Iris pigment epithelial cell (primary cell): ENCODE measurements around the gene SLC17A8.
"Not testable (repeated sequence)": the region's sequence is repeated elsewhere in the genome, so short reads cannot be mapped to it uniquely, and the experiment has no call there.

Source experiments
- DNase-seq: peaks from one replicate; pipeline ENCODE4 v3.0.0-alpha.2; 2011; ENCODE audit warnings: low read depth

Gene SLC17A8

DNA sequence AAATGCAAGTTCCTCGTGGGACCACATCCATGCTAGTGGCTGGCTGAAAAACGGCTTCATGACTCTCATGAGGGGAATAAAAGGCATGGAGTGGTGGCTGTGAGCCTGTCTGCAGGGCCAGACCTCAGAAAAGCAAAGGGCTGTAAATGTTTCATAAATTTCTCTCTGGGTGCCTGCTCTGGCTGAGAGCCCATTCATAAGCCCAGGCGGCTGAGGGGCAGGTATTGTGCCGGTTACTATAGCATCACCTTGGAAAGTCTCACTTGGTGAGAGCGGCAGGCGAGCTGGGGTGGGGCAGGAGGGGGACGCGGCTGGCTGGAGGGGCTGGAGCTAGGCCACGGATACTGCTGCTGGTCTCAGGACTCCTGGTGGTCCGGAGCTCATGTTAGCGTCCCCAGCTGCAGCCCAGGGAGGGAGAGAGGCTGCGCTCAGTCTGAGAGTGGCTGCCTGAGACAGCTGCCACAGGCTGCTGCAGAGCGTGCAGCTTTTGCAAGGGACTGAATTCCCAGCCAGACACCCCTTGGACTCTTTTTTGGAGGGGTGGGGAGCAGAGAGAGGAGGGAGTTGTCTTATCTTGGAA lies at the start of gene SLC17A8:
Gene SLC17A8, plus strand, starts transcription at position 431 of the 580 bp plus-strand sequence. CDS start 318 bp downstream, outside the sequence.
- DNase-seq, result no peak

DNA sequence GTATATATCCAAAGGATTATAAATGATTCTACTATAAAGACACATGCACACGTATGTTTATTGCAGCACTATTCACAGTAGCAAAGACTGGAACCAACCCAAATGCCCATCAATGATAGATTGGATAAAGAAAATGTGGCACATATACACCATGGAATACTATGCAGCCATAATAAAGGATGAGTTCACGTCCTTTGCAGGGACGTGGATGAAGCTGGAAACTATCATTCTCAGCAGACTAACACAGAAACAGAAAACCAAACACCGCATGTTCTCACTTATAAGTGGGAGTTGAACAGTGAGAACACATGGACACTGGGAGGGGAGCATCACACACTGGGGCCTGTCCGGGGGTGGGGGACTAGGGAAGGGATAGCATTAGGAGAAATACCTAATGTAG lies 48.7 kb upstream of the SLC17A8 start:
- DNase-seq, result not testable (repeated sequence)

DNA sequence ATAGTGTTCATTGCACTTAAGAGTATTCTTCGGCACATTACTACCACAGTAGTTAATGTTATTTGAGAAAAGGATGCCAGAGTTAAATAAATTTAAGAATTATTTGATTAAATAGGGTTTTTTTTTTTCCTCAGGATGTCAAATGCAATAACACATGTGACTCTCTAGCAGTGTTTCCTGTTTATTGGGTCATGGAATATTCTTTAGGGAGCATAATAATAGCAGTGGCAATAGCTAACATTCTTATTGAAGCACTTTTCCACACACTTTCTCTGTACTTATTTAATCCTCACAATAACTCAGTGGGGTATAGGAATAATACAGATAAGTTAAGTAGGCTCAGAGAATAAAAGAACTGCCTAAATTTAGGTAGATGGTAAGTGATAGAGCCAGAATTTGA lies 45.6 kb upstream of the SLC17A8 start:
- DNase-seq, result no peak

DNA sequence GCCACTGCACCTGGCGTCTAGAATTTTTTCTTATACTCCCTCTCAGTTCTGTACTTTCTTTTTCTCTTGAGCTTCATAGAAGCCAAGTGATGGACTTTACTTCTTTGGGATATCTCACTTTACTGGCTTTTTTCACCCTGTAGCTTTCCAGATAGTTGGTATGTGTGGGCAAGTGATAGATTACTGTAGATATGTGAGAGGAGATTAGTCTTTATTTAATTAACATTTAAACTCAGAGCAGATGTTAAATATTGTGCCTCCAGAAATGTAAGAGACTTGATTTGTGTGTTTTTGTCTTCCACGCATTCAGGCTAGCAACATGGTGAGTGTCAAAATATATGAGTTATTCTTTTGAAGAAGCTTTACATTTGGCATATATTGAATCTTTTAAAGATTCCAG lies 39.5 kb upstream of the SLC17A8 start:
- no peak for DNase-seq

DNA sequence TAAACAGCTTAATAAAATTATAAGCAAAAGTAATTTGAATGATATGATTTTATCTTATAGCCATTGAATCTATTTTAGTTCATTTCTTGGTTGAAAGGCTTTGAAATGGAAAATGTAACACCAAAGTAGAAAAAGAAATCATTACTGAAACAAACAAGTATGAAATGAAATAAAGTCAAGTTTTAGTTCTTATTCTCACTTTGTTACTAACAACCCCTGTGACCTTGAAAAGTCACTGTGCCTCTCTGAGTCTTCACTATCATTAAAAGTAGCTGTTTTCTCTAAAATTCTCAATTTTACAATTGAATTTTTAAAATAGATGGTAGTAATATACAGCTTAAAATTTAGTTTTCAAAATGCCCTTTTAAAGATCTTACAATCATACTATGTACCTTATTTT lies 32.4 kb upstream of the SLC17A8 start:
- DNase-seq, result no peak

DNA sequence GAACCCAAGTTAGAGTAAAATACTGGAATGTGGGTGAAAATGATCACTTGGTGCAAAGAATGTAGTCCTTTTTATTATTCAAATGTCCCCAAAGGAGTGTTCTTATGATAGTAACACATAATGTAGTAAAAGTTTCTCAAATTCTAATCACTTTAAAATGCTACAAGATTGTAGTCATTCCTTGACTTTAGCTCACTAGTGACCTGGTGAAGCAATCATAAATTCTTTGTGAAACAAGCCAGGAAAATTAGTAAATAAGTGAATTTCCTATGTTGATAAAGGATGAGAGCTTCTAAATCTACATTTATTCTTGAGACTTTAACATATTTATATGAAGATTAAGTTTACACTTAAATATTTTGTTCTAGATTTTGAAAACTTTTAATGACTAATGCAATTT lies 30.7 kb upstream of the SLC17A8 start:
- DNase-seq, result peak; percentile 22

DNA sequence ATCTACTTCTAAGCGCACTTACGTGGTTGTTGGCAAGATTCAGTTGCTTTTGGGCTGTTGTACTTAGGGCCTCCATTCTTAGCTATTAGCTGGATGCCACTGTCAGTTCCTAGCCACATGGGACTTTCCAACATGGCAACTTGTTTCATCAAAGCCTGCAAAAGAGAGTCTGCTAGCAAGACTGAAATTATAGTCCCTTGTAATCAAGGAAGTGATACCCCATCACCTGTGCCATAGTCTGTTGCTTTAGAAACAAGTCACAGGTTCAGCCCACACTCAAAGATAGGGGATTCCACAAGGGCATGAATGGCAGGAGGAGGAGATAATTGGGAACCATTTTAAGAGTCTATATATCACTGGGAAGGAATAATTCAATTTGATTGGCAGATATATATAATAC lies 27.1 kb upstream of the SLC17A8 start:
- no peak for DNase-seq

DNA sequence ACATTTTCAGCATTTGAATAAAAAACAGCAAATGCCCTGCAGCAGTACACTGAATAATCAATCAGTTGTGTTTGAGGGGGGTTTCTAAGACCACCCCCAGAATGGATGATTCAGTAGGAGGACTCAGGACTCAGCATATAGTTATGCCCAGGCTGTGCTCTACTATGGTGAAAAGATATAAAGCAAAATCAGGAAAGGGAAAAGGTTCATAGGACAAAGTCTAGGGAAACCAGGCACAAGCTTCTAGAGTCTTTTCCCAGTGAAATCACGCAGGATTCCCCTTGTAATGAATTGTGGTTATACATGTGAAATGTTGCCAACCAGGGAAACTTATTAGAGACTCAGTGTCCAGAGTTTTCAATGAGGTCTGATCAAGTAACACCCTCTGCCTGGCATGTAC lies 25.0 kb upstream of the SLC17A8 start:
- no peak for DNase-seq

DNA sequence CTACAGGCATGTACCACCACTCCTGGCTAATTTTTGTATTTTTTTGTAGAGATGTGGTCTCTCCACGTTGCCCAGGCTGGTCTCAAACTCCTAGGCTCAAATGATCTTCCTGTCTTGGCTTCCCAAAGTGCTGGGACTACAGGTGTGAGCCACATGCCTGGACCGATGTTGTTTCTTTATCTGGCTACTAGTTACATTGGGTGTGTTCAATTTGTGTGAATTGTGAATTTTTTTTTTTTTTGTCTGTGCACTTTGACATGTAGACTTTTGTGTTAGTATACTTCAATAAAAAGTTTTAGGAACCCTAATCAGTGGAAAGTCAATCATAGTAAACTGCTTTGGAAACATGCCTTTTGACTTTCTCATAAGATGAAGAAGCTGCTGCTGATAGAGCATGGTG lies 24.0 kb upstream of the SLC17A8 start:
- DNase-seq, result no peak

DNA sequence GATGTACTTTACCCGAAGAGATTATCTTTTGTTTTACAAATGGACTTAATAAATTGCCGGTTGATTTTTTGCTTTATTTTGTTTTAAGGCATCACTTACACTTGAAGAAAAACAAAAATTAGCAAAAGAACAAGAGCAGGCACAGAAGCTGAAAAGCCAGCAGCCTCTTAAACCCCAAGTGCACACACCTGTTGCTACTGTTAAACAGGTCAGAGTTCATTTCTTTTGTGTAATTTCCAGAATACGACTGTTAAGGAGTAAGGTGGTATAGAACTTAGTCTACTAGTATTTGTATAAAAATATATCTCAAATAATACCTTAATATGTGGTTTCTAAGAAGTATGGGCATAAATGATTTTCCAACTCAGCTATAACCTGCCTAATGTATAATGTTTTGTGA lies 19.6 kb upstream of the SLC17A8 start:
- no peak for DNase-seq

DNA sequence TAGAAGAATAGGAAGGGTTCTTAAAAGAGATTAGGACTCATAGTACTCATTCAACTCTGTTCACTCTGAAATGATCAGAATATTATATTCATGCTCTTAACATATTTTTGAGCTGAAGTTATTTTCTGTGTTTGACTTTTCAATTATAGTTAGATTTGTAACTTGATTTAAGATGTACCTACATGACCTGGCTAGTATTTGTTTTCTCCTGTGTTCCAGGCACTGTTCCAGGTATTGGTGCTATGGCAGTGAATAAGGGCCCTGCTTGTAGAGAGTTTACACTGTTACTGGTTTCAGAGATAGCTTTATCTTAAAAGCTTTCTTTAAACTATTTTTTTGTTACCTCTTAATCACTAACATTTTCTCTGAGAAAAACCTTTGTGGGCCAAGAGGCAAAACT lies 19.1 kb upstream of the SLC17A8 start:
- no peak for DNase-seq

DNA sequence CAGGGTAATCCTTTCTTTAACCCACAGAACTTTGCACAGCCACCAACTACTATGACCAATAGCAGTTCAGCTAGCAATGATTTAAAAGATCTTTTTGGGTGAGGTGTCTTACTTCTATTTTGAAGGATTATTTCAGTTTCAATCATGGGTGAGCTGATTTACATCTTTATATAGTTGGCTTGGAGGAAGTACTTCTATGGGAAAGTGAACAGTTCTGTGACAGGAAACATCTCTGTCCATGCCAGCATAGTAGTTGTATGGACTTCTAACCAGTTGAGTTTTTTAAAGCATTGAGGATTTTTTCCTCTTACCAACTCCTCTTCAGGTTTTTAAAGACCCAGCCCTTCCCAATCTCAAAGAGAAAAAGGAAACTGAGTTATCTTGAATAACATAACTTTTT lies 17.8 kb upstream of the SLC17A8 start:
- no peak for DNase-seq

DNA sequence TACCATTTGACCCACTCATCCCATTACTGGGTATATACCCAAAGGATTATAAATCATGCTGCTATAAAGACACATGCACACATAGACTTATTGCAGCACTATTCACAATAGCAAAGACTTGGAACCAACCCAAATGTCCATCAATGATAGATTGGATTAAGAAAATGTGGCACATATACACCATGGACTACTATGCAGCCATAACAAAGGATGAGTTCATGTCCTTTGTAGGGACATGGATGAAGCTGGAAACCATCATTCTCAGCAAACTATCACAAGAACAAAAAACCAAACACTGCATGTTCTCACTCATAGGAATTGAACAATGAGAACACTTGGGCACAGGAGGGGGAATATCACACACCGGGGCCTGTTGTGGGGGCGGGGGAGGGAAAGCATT lies 14.0 kb upstream of the SLC17A8 start:
- DNase-seq, result not testable (repeated sequence)

DNA sequence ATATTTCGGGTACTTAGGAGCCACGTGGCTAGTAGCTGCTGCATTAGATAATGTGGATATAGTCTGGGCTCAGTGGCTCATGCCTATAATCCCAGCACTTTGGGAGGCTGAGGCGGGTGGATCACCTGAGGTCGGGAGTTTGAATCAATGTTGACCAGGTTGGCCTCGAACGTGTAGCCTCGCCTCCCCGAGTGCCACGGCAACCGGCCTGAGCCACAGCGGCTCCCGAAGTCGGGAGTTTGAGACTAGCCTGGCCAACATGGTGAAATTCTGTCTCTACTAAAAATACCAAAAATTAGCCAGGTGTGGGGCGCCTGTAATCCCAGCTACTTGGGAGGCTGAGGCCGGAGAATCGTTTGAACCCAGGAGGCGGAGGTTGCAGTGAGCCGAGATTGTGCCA lies 12.5 kb upstream of the SLC17A8 start:
- DNase-seq, result not testable (repeated sequence)

DNA sequence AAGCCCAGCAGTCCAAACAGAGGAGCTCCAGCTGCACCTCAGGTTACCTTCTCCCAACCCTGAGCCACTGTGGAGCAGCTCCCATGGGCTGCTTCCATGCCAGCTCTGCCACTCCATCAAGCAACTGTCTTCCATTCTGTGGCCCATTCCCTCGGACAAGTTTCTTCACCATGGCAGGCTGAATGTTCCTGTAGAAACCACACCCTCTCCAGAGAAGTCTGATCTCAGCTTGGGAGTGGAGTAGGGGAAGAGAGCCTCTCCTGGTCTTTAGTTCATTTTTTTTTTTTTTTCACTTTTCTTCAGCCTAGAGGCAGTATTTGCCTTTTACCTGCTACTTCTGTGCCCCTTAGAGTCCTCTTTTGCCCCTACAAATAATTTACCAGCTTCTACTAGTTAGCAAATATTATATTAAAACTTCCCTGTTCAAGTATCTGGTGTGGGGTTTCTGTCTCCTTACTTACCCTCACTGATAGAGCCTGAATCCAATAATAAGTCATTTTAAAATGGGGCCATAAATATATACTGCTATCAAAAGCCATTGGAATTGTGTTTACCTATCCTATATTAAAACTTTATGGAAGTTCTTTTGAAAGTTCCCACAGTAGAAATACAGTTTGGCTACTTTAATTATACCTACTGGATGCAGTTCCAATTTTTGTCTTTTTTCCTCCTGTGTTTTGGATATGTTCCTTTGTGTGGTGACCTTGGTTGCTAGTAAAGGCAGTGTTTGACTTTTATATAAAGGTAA lies 11.7 kb upstream of the SLC17A8 start:
- DNase-seq, result no peak

DNA sequence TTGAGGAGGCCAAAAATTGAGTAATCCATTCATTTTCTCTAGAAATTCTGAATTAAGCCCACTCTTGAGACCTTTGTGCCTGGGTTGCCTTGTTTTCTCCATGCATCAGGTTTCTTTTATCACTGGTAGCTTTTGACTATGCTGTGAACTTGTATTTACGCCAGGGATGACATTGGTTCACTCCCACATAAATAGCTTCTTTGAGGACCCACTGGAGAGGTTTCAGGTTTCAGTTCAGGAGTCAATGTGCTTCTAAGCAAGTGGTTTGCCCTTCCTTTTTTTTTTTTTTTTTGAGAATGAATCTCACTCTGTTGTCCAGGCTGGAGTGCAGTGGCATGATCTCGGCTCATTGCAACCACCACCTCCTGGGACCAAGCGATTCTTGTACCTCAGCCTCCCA lies 10.2 kb upstream of the SLC17A8 start:
- DNase-seq, result peak; percentile 57

DNA sequence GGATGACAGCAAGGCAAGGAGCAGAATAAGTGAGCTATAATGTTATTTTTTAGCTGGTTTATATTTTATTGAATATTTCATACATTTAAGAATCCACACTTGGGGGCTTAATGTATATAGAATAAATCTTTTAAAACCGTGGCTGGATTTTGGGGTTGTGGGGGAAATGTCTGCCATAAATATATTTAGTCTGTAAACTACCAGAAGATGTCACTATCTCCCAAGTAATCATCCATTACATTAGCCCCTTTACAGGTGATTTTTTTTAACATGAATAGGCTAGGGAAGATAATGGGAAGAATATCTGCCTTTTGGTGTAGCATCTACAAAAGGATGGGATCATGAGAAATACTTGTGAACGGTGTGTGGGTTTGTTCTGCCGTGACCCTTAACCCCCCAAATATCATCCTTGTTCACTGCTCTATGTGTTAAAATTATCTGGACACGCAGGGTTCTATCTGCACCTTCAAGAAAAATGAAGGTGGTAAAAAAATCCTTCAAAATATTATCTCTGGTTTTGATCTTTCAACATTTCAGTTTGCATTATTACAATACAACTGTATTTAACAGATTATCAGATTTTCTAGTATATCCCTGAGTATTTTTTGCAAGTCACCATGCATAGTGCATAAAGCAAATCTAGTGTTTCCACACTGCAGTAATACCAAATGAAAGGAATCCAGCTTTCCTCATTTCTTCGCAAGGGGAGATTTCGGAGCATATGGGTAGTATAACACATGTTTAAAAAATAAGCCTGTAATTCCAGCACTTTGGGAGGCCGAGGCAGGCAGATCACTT lies 8.0 kb upstream of the SLC17A8 start:
- peak; percentile 42 for DNase-seq

DNA sequence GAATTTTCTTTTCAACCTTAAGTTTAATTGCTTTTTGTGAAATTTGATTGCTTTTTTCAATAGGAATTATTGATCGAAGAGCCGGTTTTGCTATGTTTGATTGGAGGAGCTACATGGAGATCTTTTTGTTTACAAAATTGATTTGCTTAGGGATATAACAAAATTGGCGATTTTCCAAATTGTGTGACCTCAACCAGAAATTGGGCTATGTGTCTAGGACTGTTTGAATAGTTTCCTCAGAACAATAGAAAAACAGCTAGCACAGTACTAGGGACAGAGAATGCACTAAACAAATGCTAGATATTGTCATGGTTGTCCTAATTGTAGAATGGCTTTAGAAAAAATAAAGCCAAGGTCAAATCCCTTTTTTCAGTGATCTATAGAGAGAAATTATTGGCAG lies 2.4 kb downstream of the SLC17A8 start:
- DNase-seq, result no peak

DNA sequence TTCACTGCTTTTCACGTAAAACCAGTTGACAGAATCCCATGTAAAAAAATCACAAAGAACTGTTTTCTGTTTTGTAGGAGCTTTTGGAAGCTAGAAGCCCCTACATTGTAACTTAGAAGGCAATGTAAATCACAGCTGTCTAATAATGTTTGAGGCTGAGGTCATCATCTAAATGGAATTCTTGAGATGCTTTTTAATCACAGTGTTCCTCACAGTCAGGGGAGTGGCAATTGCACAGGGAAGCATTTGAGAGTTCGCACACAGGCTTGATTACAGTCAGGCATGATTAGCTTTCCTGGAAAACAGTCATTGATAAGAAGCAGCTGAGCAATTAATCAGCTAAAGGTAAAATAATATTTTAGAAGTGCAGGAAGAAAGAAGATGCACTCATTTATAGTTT lies 2.9 kb downstream of the SLC17A8 start:
- DNase-seq, result peak; percentile 50

DNA sequence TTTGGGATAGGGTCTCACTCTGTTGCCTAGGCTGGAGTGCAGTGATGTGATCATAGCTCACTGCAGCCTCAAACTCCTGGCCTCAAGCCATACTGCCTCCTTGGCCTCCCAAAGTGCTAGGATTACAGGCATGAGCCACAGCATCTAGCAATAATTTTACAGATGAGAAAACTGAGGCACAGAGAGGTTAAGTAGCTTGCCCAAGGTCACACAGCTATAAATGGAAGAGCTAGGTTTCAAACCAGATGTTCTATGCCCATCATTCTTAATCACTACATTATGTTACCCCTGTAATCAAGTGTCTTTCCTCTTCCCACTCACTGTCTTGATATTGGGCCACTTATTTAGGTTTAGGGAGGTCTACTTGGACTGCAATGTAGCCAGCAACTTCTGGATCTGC lies 3.6 kb downstream of the SLC17A8 start:
- no peak for DNase-seq

DNA sequence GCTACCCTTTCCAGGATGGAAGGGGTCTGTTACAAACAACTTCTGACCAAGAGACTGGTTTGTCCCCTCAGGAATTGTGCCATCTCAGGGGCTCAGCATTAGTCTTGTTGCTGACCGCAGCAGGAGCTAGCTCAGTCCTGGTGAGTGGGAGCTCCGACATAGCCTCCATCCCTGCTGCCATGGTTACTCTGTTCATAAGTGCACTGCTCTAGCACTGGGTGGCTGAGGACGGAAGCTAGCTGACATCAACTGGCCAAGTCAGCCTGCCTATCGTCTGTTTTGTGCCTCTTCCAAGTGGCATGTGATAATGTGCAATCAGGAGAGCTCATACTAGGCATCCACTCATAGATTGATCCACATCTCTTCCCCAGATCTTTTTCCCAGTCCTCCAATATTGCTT lies 7.5 kb downstream of the SLC17A8 start:
- no peak for DNase-seq

DNA sequence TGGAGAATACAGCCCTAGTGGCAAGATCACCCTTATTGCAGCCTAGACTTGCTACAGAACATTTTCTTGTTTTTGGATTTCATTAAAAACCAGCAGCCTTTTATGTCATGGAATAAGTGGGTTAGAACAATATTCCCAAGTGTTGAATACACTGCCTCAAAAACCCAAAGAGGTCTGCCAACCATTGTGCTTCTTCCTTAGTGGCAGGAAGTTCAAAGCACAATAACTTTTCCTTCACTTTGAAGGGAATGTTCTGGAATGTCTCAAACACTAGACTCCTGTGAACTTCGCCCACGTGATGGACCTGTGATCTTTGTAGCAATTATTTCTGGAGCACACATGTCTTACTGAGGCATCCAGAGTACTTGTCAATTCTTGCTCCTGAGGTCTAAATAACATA lies 8.5 kb downstream of the SLC17A8 start:
- DNase-seq, result no peak

DNA sequence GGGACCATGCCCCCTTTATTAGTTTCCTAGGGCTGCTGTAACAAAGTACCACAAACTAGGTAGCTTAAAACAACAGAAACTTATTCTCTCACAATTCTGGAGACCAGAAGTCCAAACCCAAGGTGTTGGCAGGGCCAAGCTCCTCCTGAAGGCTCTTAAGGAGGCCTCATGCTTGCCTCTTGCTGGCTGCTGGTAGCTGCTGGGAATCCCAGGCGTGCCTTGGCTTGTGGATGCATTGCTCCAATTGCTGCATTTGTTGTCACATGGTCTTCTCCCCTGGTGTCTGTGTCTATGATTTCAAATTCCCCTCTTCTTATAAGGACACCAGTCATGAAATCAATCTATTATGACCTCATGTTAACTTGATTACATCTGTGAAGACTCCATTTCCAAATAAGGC lies 11.2 kb downstream of the SLC17A8 start:
- DNase-seq, result no peak
